HG03280 (cell line): ENCODE data around the gene B3GALNT2.
A peak's percentile ranks its signal among the peaks of the same experiment; 100 is the strongest.
"Not testable (repeated sequence)": the region's sequence is repeated elsewhere in the genome, so short reads cannot be mapped to it uniquely, and the experiment has no call there.

Source experiments
- ATAC-seq: cut with Tn5 transposase; IDR thresholded peaks from one replicate; pipeline ENCODE4 v1.9.1; 2021; ENCODE audit warnings: mild to moderate bottlenecking, moderate library complexity; ENCODE audit not compliant: unreplicated experiment

B3GALNT2 gene

DNA sequence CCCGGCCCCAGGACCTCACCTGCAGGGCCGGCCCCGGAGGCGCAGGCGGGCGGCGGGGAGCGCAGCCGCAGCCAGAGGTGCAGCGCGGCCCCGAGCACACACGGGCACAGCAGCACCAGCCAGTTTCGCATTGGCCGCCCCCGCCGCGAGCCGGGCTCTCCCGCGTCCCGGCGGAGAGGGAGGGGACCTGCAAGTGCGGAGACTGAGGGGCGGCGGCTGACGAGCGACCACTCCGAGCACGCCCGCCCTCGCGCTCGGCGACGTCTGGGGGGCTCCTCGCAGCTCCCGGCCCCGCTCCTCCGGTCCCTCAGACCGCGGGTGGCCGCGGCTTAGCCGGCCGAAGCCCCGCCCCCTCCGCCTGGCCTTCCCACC lies at the start of gene B3GALNT2:
Gene B3GALNT2 (minus strand): TSS at position 331 of the 372 bp plus-strand sequence. CDS start 200 bp downstream, at position 131.
- ATAC-seq = peak; percentile 42

DNA sequence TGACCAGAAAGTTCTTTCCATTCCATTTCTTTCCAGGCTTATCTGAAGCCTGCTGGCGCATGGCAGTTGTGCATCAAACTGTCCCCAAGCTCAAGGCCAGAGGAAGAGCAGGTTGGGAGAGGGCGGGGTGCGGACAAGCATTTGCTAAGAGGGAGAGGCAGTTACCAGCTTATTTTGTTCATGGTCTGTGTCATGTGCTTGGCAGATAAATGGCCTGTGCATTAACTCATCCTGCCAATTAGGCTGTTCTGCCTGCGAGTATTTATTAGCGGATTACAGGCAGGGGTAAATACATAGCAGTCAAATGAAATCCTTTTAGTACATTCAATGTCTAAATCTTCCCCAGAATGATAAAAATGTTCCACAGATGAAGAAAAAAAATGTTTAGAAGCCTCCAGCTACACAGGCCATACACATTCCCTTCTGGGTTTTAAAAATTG lies 48.9 kb upstream of the B3GALNT2 start:
- no peak for ATAC-seq

DNA sequence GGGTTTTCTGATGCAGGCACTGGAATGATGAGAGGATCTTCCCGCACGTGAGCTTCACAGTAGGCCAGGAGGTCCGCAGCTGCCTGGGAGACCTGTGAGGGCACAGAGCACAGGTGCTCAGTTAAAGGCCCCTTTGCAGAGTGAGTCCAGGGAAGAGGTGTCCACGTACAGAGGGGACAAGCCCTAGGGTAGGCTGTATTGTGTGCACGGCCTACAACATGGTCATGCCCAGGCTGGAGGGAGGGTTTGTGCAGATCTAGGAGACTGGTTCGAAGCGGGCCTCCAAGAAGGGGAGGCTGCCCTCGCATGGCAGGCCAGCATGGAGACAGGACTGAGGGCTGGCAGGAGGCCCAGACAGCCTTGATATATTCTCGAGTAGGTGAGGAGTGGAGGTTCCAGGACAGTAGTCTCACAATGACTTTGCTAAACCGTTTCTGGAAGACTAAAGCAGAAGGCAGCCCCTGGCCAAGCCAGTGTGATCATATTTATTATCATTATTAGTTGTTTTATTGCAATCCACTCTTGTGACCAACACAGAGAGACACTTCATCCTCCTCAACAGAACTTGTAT lies 48.0 kb upstream of the B3GALNT2 start:
- ATAC-seq = no peak

DNA sequence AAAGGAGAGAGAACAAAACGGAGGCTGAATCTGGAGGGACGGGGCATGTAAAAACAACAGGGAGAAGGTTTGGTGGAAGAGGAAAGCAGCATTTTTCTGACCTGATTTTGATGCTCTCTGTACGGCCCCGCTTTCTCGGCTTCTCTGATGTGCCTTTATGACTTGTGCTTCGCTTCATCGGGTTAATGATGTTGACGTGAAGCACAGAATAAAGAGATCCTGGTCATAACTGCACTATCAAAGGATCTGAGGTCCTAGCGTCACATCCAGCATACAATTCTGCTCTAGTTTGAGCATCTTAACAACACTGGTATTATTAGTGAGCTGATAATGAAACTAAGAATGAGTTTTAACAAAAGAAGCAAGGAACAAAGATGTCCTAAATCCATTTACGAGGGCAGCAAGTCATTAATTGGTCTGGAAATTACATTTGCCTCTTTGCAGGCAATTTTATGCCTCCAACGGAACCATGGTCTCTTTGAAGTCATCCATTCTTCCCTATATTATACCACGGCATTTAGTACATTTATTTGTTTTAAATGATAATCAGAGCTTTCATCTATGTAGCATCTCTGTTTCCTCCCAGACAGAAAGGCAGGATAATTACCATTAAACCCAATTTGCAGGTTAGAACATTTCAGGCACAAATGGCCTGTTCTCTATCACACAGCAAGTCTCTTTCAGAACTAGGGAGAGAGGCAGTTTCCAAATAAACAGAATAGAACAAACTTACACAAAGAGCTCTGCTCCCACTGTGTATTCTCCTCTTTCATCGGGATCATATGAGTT lies 45.3 kb upstream of the B3GALNT2 start:
- ATAC-seq = no peak

DNA sequence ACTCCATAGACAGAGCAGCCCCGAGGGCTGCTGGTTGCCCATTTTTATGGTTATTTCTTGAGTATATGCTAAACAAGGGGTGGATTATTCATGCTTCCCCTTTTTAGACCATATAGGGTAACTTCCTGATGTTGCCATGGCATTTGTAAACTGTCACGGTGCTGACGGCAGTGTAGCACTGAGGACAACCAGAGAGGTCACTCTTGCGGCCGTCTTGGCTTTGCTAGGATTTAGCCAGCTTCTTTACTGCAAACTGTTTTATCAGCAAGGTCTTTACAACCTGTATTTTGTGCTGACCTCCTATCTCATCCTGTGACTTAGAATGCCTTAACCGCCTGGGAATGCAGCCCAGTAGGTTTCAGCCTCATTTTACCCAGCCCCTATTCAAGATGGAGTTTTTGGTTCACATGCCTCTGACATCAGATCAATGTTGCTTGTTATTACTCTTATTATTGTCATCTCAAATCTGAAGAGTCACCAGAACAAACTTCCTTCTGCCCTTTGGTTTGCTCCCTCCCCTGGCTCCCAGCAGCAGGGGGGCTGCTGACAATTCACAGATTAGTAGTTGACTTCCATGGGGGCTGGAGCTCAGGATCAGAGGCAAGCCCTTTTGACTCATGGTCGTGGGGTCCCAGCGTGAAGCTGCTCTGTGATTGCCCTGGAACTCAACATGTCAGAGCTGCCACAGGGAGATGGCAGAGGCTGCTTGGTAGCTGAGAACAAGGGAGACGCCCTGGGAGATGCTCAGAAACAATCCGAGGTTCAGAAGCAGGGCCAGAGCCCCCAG lies 42.3 kb upstream of the B3GALNT2 start:
- not testable (repeated sequence) for ATAC-seq

DNA sequence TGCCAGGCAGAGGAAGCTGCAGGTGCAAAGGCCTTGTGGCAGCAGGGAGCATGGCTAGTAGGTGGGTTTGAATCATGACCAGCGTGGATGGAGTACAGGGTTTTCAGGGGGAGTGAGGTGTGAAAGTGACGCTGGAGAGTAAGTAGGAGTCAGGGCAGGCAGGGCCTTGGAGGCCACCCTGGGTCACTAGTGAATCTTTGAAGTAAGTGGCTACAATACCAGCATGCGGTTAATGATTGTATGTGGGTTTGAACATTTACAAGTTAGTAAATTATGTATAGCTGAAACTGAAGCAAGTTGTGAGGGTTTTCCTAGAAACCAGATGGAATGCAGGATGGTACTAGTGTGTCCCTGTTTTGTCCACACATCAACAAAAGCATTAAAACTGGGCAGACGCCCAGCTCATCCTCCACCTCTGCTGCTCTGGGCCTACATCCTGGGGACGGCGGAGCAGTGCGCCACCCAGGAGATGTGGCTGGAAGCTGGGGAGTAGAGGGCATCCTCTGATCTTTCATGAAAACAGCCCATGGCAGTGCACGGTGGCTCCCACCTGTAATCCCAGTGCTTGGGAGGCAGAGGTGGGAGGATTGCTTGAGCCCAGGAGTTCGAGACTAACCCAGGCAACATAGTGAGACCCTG lies 41.2 kb upstream of the B3GALNT2 start:
- ATAC-seq = no peak

DNA sequence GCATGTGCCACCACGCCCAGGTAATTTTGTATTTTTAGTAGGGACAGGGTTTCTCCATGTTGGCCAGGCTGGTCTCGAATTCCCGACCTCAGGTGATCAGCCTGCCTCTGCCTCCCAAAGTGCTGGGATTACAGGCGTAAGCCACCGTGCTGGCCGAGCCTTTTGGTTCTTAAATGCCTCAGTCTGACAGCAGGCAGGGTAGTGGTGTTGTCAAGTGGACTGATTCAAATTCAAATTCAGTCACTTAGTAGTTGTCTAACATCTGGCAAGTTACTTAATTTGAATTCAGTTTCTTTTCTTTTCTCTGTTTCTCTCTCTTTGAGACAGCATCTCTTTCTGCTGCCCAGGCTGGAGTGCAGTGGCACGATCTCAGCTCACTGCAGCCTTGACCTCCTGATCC lies 38.6 kb upstream of the B3GALNT2 start:
- not testable (repeated sequence) for ATAC-seq

DNA sequence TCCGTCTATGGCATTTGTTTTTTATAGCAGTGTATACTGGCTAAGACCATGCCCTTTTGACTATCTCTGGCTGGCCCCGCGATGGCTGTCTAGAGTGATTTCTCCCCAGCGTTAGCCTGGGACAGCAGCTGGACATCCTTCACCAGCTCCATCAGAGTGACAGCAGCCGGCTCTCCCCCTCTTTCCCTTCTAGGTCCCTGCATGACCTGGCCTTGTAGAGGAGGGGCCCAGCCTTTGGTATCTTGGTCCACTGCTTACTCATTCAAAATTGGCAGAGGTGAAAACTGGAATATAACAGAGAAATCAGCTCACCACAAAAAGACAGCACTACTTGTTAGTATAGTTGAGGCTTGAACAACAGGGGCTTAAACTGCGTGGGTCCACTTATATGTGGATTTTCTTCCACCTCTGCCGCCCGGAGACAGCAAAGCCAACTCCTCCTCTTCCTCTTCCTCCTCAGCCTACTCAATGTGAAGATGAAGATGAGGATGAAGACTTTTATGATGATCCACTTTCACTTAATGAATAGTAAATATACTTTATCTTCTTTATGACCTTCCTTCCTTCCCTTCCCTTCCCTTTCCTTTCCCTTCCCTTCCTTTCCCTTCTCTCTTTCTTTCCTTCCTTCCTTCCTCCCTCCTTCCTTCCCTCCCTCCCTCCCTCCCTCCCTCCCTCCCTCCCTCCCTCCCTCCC lies 29.4 kb upstream of the B3GALNT2 start:
- ATAC-seq = no peak

DNA sequence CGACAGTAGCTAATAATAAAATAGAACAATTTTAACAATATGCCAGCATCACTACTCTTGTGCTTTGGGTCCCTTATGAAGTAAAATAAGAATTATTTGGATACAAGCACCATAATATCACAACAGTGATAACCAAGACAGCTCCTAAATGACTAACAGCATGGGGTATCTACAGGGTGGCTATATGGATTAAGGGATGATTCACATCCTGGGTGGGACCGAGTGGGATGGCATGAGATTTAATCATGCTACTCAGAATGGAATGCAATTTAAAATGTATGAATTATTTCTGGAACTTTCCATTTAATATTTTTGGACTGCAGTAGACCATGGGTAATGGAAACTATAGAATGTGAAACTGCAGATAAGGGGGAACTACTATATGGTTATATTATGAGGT lies 28.1 kb upstream of the B3GALNT2 start:
- ATAC-seq = no peak

DNA sequence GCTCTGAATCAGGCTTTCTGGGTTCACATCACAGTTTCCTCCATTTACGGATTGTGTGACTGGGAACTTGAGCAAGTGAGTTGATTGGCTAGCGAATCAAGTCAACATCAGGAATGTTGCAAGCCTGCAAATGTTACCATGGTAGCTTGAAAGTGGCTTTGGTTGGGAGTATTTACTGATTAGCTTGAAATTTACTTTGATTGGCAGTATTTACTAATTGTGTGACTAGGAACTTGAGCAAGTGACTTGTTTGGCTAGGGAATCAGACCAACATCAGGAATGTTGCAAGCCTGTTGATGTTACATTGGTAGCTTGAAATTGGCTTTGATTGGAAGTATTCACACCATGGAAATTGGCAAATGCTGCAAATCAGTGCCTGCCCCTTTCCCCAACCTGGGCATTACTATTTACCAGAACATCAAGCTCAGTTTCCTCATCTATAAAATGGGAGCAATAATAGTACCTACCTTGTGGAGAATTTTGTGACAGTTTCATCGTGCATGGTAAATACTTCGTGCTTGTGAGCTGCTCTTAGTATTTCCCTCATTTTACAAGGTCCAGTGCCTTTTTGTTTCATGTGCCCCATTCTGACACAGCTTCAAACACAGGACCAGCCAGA lies 23.1 kb upstream of the B3GALNT2 start:
- ATAC-seq = no peak

DNA sequence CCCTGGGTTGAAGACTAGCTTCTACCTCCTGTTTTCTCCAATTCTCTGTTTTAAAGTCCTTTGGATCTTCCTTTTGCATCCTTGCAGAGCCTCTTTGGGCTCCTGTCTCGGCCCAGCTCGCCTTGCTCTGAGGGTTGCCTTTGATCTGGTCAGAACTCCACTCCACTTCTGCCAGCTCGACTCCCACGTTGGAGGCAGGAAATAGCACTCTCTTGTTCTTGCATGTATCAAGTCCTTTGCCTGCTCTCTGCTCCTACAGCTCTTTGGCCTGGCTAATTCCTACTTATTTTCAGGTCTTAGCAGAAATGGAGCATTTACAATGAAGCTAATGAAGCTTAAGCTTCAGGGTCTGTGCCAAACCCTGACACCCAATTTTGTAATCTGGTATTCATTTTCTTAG lies 21.1 kb upstream of the B3GALNT2 start:
- no peak for ATAC-seq

DNA sequence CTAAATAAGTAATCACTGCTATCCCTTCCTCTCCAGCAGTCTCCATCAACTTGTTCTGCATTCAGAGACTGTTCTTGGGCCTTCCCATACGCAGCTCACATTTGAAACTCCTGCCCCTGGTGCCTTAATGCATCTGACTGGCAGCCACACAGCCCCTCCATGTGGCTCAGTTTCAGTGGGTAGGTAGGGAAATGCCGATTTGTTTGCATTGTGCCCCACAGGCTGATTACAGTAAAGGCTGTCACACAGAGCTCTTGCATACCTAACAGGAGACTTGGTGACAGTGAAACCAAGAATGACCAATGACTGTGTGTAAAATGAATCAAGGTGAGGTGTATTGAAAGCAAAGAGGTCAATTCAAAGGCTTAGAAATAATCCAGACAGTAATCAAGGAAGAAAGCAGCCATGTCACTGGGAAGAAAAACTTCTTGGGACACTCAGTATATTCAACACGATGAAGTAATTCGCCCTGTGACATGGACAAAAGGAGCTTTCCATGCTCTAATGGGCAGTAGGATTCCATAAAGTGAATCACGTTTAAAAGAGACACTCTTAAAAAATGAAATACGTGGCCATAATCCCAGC lies 12.7 kb upstream of the B3GALNT2 start:
- ATAC-seq = no peak

DNA sequence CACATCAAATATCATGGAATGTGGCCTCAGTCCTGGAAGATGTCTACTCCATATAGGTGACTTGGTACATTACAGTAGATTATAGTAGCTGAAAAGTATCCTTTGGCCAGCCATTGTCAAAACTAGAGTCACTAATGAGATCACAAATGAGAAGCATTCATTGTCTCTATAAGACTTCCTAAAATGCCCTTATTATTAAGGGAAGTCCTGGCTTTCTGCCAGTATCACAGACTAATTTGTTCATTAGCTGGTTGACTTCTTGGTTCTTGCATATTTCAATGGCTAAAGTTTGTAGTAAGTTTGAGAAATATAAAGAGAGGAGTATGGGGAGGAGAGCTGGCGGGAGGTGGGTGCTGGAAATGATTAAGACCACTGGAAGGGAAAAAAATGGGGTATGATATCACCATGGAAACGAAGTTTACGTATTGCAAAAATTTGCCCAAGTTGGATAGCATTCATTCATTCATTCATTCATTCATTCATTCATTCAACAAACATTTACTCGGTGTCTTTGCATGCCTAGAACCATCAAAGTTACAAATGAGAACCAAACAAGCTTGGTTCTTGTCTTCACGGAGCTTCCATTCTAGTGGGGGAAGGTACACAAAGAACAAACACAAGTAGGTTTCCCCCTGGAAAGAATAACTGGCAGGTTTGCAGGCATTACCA lies 11.7 kb upstream of the B3GALNT2 start:
- no peak for ATAC-seq

DNA sequence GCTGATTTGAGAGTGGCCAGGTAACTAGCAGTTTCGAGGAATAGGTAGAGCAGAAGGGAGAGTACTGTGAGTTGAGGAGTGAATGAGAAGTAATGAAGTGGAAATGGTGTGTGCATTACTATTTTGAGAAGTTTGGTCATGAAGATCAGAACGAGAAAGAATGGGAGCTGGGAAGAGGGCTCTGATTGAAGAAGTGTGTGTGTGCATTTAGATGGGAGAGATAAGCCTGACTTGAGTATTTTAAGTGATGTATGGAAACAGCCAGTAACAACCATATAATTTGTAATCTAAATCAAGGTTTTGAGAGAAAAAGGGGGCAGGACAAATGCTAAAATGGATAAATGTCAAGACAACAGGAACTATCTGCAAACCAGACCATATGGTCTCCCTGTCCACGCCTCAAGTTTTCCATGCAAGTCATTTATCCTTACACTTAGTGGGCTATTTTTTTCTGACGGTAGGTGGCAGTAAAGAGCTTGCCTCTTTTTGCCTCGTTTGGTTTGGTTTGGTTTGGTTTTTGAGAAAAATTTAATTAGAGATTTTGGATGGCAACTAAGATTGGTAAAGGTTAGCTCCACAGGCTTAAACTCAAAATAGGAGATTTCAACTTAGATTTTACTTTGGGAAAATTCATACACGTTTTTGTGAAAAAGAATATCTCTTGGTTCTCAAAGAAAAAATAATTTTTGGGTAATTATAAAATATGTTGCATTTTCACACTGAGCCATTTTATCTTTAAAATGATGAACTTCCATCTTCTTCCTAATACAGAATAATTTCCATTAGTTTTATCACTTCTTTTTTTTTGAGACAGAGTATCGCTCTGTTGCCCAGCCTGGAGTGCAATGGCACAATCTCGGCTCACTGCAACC lies 9.5 kb upstream of the B3GALNT2 start:
- ATAC-seq = no peak

DNA sequence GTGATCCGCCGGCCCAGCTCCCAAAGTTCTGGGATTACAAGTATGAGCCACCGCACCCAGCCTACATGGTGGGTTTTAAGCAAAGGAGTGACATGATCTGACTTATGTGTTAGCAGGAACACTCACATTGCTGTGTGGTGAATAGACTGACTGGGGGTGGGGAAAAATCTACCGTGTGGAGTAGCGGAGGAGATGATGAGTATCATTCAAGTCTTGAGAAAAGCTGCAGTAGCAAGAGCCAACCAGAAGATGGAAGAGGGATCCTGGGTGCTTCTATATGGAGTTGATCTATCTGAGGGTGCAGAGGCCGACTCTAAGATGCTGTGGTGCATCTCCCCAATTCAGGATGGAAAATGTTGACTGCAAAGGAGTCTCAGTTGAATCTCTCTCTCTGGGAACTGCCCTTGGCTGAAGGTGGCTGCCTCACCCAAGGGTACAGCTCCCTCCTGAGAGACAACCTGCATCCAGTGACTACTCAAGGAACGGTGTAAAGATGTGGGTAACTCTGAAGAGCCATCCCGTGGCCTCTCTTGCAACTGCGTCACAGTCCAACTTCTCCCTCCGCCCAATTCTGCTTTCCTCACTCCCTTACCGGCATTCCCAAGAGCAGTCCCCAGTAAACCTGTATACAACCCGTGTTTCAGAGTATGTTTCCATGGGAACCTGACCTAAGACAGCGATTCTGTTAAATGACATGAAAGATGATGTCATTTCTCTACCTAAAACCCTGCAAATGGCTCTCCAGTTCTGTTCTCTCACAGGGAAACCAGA lies 7.4 kb upstream of the B3GALNT2 start:
- no peak for ATAC-seq

DNA sequence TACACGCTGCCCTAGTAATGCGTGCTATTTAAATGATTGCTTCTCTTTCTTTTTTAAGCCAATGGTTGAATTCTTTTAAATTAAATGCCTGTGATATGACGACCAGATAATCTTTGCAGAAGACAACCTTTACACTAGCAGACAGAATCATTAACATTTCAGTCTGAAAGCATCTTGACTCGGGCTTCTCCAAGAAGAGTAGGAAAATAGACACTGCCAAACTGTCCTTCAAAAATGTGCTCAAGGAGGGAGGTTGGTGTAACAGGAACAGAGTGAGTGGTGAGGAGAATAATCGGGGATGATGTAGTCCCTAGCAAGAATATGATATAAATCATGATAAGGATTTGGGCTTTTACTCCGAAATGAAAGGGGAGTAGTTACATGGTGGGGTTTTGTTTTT lies 6.6 kb upstream of the B3GALNT2 start:
- ATAC-seq = no peak

DNA sequence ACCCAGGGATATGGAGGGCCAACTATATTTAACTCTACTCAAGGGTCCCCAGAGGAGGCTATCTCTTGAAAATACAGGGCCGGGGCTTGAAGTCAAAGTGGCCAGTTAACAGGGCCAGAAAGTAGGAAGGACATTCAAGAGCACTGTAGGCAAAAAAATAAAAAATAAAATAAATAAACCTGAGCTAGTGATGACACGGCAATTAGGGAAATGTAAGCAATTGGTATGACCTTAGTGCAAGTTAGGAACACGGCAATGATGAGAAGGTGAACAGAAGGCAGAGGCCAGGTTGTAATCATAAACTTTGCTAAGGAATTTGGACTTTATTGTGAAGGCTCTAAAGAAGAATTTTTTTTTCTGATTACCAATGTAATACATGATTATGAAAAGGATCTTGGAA lies 3.4 kb upstream of the B3GALNT2 start:
- ATAC-seq = no peak
